ENCODE results near the gene CNOT4.

The CNOT4 gene

GRCh38 chr7:135514856-135515255 lies 5.0 kb upstream of the CNOT4 start:
- TF ChIP-seq, protein P1, sequence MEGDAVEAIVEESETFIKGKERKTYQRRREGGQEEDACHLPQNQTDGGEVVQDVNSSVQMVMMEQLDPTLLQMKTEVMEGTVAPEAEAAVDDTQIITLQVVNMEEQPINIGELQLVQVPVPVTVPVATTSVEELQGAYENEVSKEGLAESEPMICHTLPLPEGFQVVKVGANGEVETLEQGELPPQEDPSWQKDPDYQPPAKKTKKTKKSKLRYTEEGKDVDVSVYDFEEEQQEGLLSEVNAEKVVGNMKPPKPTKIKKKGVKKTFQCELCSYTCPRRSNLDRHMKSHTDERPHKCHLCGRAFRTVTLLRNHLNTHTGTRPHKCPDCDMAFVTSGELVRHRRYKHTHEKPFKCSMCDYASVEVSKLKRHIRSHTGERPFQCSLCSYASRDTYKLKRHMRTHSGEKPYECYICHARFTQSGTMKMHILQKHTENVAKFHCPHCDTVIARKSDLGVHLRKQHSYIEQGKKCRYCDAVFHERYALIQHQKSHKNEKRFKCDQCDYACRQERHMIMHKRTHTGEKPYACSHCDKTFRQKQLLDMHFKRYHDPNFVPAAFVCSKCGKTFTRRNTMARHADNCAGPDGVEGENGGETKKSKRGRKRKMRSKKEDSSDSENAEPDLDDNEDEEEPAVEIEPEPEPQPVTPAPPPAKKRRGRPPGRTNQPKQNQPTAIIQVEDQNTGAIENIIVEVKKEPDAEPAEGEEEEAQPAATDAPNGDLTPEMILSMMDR (conservative IDR thresholded peaks at IDR 0.05; ENCODE audit: low read depth, low read length), result no peak
- Histone ChIP-seq H3K4me1 (ENCODE audit: low read depth, poor library complexity, severe bottlenecking) (peaks cover 34% of the 10 kb centered on the region), H3K36me3 (ENCODE audit: insufficient read depth) (no peaks in the 10 kb centered on the region)

DNA sequence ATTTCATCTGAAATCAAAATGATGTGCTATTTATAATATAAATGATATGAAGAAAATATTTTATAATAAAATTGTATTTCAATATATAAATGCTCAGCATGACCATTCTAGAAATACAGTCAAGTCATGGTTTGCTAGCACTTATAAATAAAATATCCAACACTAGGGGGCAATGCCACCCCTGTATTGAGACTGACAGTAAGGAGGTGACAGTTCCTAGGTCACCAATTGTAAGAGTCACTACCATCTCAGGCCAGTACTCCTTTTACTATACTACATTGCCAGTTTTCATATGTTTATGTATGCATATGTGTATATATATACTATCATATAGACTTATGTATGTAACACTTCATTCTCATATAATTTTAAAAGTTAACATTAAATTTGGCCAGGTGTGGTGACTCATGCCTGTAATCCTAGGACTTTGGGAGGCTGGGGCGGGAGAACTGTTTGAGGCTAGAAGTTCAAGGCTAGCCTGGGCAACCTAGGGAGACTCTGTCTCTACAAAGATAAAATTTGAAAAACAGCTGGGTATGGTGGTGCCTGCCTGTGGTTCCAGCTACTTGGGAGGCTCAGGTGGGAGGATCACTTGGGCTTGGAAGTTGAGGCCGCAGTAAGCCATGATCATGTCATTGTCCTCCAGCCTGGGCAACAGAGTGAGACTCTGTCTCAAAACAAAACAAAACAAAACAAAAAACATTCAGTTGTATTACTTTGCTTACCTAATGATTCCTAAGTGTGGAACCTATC lies 2.4 kb upstream of the CNOT4 start:
- Histone ChIP-seq H3K27me3 (ENCODE audit: insufficient read depth, low read depth) (no peaks in the 10 kb centered on the region), H3K4me2 (no peak overlapping the region), H3K27ac (peak overlapping the region; percentile 42), H3K9ac (no peak overlapping the region), H2AFZ (ENCODE audit: low read depth) (no peak overlapping the region), H3K4me1 (ENCODE audit: low read depth, poor library complexity, severe bottlenecking) (peaks cover 44% of the 10 kb centered on the region), H4K20me1 (ENCODE audit: insufficient read depth) (peaks cover 3% of the 10 kb centered on the region; the same call in 1 of the 2 replicates), H3K36me3 (ENCODE audit: insufficient read depth) (no peaks in the 10 kb centered on the region), H3K79me2 (ENCODE audit: insufficient read depth, low read depth) (peaks cover 23% of the 10 kb centered on the region), H3K4me3 (IDR thresholded peaks at IDR 0.05; ENCODE audit: insufficient read depth, low read depth, low read length) (no peak overlapping the region)
- TF ChIP-seq, protein P1 (conservative IDR thresholded peaks at IDR 0.05; ENCODE audit: low read depth, low read length), result peak; percentile 87

More at GRCh38 chr7:135514856-135515255, 5.0 kb upstream of the CNOT4 start:
- Histone ChIP-seq H3K4me3 (IDR thresholded peaks at IDR 0.05; ENCODE audit: insufficient read depth, low read depth, low read length) (no peak overlapping the region), H3K27ac (no peak overlapping the region), H3K79me2 (ENCODE audit: insufficient read depth, low read depth) (no peaks in the 10 kb centered on the region), H3K9ac (no peak overlapping the region), H3K27me3 (ENCODE audit: insufficient read depth, low read depth) (no peaks in the 10 kb centered on the region), H3K4me2 (no peak overlapping the region), H4K20me1 (ENCODE audit: insufficient read depth) (no peaks in the 10 kb centered on the region), H2AFZ (ENCODE audit: low read depth) (no peak overlapping the region)

DNA sequence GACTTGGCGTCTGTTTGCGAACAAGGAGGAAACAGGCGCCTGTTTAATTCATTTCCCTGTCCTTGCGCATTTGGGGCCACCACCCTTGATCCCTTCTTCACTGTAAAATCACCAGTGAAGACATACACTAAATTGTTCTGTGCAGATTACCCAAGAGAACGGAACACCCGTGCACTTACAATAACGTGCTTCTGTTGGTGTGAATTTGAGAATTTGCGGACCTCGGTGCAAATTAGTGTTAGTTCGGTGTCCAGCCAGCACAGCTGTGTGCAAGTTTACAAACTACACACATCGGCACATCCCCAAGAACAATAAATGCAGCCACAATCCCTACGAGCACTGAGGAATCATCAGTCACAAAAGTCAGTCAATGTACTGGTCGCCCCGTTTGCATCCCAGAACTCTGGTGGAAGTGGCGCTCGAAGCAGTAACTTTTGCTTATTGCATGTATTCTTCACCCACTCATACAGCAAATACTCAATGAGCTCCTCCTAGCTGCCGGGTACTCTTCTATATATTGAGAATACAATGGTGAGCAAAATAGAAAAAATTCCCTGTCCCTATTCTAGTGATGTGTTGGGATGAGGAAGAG lies 786 bp upstream of the CNOT4 start:
- peak overlapping the region; percentile 29; the same call in 1 of the 2 replicates for H3K27ac ChIP-seq
- no peaks in the 10 kb centered on the region for H3K27me3 ChIP-seq (ENCODE audit: insufficient read depth, low read depth)
- TF ChIP-seq, protein P1 (conservative IDR thresholded peaks at IDR 0.05; ENCODE audit: low read depth, low read length), result peak; percentile 38; the same call in 1 of the 2 replicates
- H3K36me3 ChIP-seq (ENCODE audit: insufficient read depth), result no peaks in the 10 kb centered on the region
- peak overlapping the region; percentile 97 for H3K4me2 ChIP-seq
- H3K79me2 ChIP-seq (ENCODE audit: insufficient read depth, low read depth), result peaks cover 40% of the 10 kb centered on the region
- H3K4me1 ChIP-seq (ENCODE audit: low read depth, poor library complexity, severe bottlenecking), result peaks cover 60% of the 10 kb centered on the region
- H2AFZ ChIP-seq (ENCODE audit: low read depth), result peak overlapping the region; percentile 96
- peak overlapping the region; percentile 84 for H3K4me3 ChIP-seq (IDR thresholded peaks at IDR 0.05; ENCODE audit: insufficient read depth, low read depth, low read length)
- H3K9ac ChIP-seq, result peak overlapping the region; percentile 43; the same call in 1 of the 2 replicates
- H4K20me1 ChIP-seq (ENCODE audit: insufficient read depth), result peaks cover 3% of the 10 kb centered on the region; the same call in 1 of the 2 replicates

- H3K4me2 ChIP-seq, result peak overlapping the region; percentile 67
- H3K9ac ChIP-seq, result peak overlapping the region; percentile 88
- peaks cover 51% of the 10 kb centered on the region for H3K79me2 ChIP-seq (ENCODE audit: insufficient read depth, low read depth)
- peak overlapping the region; percentile 96; the same call in 1 of the 2 replicates for H2AFZ ChIP-seq (ENCODE audit: low read depth)
- no peaks in the 10 kb centered on the region for H3K36me3 ChIP-seq (ENCODE audit: insufficient read depth)
- peaks cover 3% of the 10 kb centered on the region; the same call in 1 of the 2 replicates for H4K20me1 ChIP-seq (ENCODE audit: insufficient read depth)
- peaks cover 61% of the 10 kb centered on the region for H3K4me1 ChIP-seq (ENCODE audit: low read depth, poor library complexity, severe bottlenecking)
- H3K27me3 ChIP-seq (ENCODE audit: insufficient read depth, low read depth), result no peaks in the 10 kb centered on the region
- H3K27ac ChIP-seq, result peak overlapping the region; percentile 75
- peak overlapping the region; percentile 83 for H3K4me3 ChIP-seq (IDR thresholded peaks at IDR 0.05; ENCODE audit: insufficient read depth, low read depth, low read length)
- TF ChIP-seq, protein P1 (conservative IDR thresholded peaks at IDR 0.05; ENCODE audit: low read depth, low read length), result no peak
Measured at GRCh38 chr7:135509589-135509838, 388 bp downstream of the CNOT4 start.
